B cell (primary cell): Measurements from ENCODE around the gene ADAM12. TPM values are rescaled to one million over a fixed set of nuclear protein-coding genes. Genes with fewer than 3 reads are reported as not detected.
"Not testable (repeated sequence)": the region's sequence is repeated elsewhere in the genome, so short reads cannot be mapped to it uniquely, and the experiment has no call there.

Source experiments
- ATAC-seq: fragments of 200-7000 bp; cut with Tn5 transposase; one replicate; pipeline ENCODE4 v1.10.0; 2021; ENCODE audit warnings: low read depth, mild to moderate bottlenecking, moderate number of reproducible peaks, moderate library complexity
- CTCF ChIA-PET: fragments of 350-600 bp; sonication (Branson Sonifier 250); formaldehyde crosslinking; loops from one replicate; lab custom pipeline; 2021; ENCODE audit warnings: antibody characterized with exemption, inconsistent platforms; lab: Charles Lee
- POLR2A ChIA-PET: fragments of 350-600 bp; sonication (Branson Sonifier 250); formaldehyde crosslinking; loops from one replicate; lab custom pipeline; 2021; ENCODE audit warnings: antibody characterized with exemption; lab: Charles Lee
- DNase-seq: peaks from one replicate; pipeline ENCODE4 v3.0.0; 2013
- H2AFZ ChIP-seq: 2 replicates; pipeline ENCODE4 v1.6.1; 2012; ENCODE audit warnings: mild to moderate bottlenecking, low read depth, low read length; ENCODE audit not compliant: insufficient read depth, poor library complexity, severe bottlenecking
- H3K27ac ChIP-seq, 2 donors: 1 replicate in 1 of 2; 2 replicates in 1 of 2; pipeline ENCODE4 v1.5.1; 2012 to 2013; ENCODE audit warnings: low read length in 2 of 2, mild to moderate bottlenecking in 2 of 2, moderate library complexity in 1 of 2
- H3K27me3 ChIP-seq, 4 experiments: fragments of 200-600 bp in 1 of 4; sonication (generic) in 1 of 4; replicated peaks in 1 of 4; 1 replicate in 2 of 4; 2 replicates in 2 of 4; pipeline versions ENCODE4 v1.6.1 to v1.7.0; 2013 to 2016; ENCODE audit warnings: low read length in 3 of 4, mild to moderate bottlenecking in 2 of 4, mixed read lengths in 1 of 4, moderate library complexity in 1 of 4; ENCODE audit not compliant: insufficient read depth in 4 of 4, control insufficient read depth in 3 of 4; ENCODE audit errors: control extremely low read depth in 1 of 4
- H3K36me3 ChIP-seq, 2 experiments: replicated peaks in 1 of 2; 1 replicate in 1 of 2; 2 replicates in 1 of 2; pipeline versions ENCODE4 v1.6.1 to v1.7.1; 2013; ENCODE audit warnings: low read length in 1 of 2; ENCODE audit not compliant: insufficient read depth in 2 of 2, control insufficient read depth in 1 of 2; ENCODE audit errors: control extremely low read depth in 1 of 2, extremely low read depth in 1 of 2
- H3K4me1 ChIP-seq, 2 donors: fragments of 200-600 bp in 1 of 2; sonication (generic) in 1 of 2; 1 replicate in 1 of 2; 2 replicates in 1 of 2; pipeline versions ENCODE4 v1.5.1 to v1.6.1; 2013 to 2017; ENCODE audit warnings: low read length in 2 of 2; ENCODE audit not compliant: control insufficient read depth in 2 of 2, insufficient read depth in 2 of 2
- H3K4me2 ChIP-seq: replicated peaks from 2 replicates; pipeline ENCODE3; 2012; ENCODE audit warnings: mild to moderate bottlenecking, low read depth, low read length; ENCODE audit not compliant: poor library complexity, severe bottlenecking
- H3K4me3 ChIP-seq, 5 experiments: fragments of 200-600 bp in 1 of 5; sonication (generic) in 1 of 5; 1 replicate in 3 of 5; 2 replicates in 2 of 5; pipeline versions ENCODE4 v1.5.1 to v1.7.0; 2011 to 2016; ENCODE audit warnings: low read length in 4 of 5, mild to moderate bottlenecking in 4 of 5, low read depth in 2 of 5, control low read depth in 1 of 5, moderate library complexity in 1 of 5; ENCODE audit not compliant: insufficient read depth in 1 of 5; ENCODE audit errors: control extremely low read depth in 1 of 5, extremely low read depth in 1 of 5
- H3K79me2 ChIP-seq: fragments of 200-600 bp; sonication (generic); one replicate; pipeline ENCODE4 v1.6.0; 2016; ENCODE audit warnings: low read length; ENCODE audit not compliant: control insufficient read depth, insufficient read depth
- H3K9ac ChIP-seq: fragments of 200-600 bp; sonication (generic); 2 replicates; pipeline ENCODE4 v1.6.1; 2017; ENCODE audit warnings: mild to moderate bottlenecking, low read length, moderate library complexity
- H3K9me3 ChIP-seq, 3 donors: one replicate each; pipeline versions ENCODE4 v1.6.1 to v1.7.1; 2013; ENCODE audit warnings: low read length in 2 of 3; ENCODE audit not compliant: control insufficient read depth in 2 of 3, insufficient read depth in 1 of 3; ENCODE audit errors: control extremely low read depth in 1 of 3
- H4K20me1 ChIP-seq: 2 replicates; pipeline ENCODE4 v1.6.0; 2012; ENCODE audit warnings: mild to moderate bottlenecking, low read length; ENCODE audit not compliant: insufficient read depth, control insufficient read depth, poor library complexity, severe bottlenecking
- H3K27ac Mint-ChIP-seq: one replicate; pipeline ENCODE4 v1.8.0; 2021; ENCODE audit warnings: mixed read lengths
- H3K27me3 Mint-ChIP-seq: one replicate; pipeline ENCODE4 v1.8.0; 2021; ENCODE audit warnings: mixed read lengths
- H3K4me1 Mint-ChIP-seq: one replicate; pipeline ENCODE4 v1.8.0; 2021; ENCODE audit warnings: mixed read lengths
- H3K4me3 Mint-ChIP-seq: one replicate; pipeline ENCODE4 v1.8.0; 2021; ENCODE audit warnings: mixed read lengths
- H3K9me3 Mint-ChIP-seq: one replicate; pipeline ENCODE4 v1.8.0; 2022; ENCODE audit warnings: mixed read lengths; ENCODE audit not compliant: insufficient read depth
- CTCF ChIP-seq: fragments of 200-600 bp; IDR thresholded peaks from one replicate; pipeline ENCODE4 v1.8.0; 2022; ENCODE audit warnings: antibody characterized with exemption, mild to moderate bottlenecking
- EZH2 ChIP-seq: IDR thresholded peaks from 2 replicates; pipeline ENCODE4 v1.6.1; 2012; ENCODE audit warnings: borderline replicate concordance, low read depth, mild to moderate bottlenecking, moderate library complexity, low read length; ENCODE audit not compliant: insufficient read depth, poor library complexity, severe bottlenecking
- WGBS: methylation state at CpG from one replicate; pipeline ENCODE4 v1.1.5; 2013; ENCODE audit warnings: missing lambda C conversion rate; ENCODE audit not compliant: insufficient coverage; 5-methylcytosine and 5-hydroxymethylcytosine counted together
- intact Hi-C: fragments of 100-400 bp; cut with micrococcal nuclease; formaldehyde crosslinking; loops from one replicate; pipeline ENCODE4 v1.10.0; 2022
- polyA plus RNA-seq: library from polyadenylated mRNA; depleted of rRNA; stranded (reverse); fragments of >200 nt; gene quantifications from 2 replicates; pipeline ENCODE4 v1.2.3, GENCODE V29; 2012
- total RNA-seq, 2 donors: library from RNA; stranded (reverse); fragments of 120-200 nt in 1 of 2; gene quantifications; 1 replicate in 1 of 2; 2 replicates in 1 of 2; pipeline versions ENCODE4 v1.2.3 to v1.2.4, GENCODE V29; 2013 to 2022

The ADAM12 gene
- total and polyA plus RNA-seq, 2 donors (not counting 1 experiment from before 2014, with no cell fraction given) = 0.01 to 0.22 TPM

- Histone ChIP-seq H3K9me3 (peaks cover 0 to 16% (median 0%) of the 10 kb centered on the region in 3 donors), H3K4me2 (no peak overlapping the region), H3K4me1 (no peaks in the 10 kb centered on the region), H4K20me1 (no peaks in the 10 kb centered on the region), H3K27ac (no peak overlapping the region), H3K27me3 (peaks cover 0 to 23% (median 4%) of the 10 kb centered on the region in 4 experiments), H2AFZ (no peak overlapping the region), H3K4me3 (no peak overlapping the region), H3K9ac (no peak overlapping the region), H3K79me2 (no peaks in the 10 kb centered on the region), H3K36me3 (no peaks in the 10 kb centered on the region)
- Mint-ChIP-seq H3K27me3 (peaks cover 38% of the 10 kb centered on the region), H3K9me3 (peaks cover 6% of the 10 kb centered on the region), H3K4me1 (peaks cover 7% of the 10 kb centered on the region), H3K4me3 (no peak overlapping the region), H3K27ac (no peak overlapping the region)
- ATAC-seq = no peak
- CTCF ChIA-PET = no interaction called here
- no peak for TF ChIP-seq EZH2
- no peak for TF ChIP-seq CTCF
- WGBS = 96% methylated on average over 3 of the region's 5 CpGs
- POLR2A ChIA-PET = no interaction called here
- no peak for DNase-seq
- intact Hi-C loops = no loop called here
These were observed 3.9 kb downstream of the ADAM12 start for GRCh38 chr10:126384269-126384873.

DNA sequence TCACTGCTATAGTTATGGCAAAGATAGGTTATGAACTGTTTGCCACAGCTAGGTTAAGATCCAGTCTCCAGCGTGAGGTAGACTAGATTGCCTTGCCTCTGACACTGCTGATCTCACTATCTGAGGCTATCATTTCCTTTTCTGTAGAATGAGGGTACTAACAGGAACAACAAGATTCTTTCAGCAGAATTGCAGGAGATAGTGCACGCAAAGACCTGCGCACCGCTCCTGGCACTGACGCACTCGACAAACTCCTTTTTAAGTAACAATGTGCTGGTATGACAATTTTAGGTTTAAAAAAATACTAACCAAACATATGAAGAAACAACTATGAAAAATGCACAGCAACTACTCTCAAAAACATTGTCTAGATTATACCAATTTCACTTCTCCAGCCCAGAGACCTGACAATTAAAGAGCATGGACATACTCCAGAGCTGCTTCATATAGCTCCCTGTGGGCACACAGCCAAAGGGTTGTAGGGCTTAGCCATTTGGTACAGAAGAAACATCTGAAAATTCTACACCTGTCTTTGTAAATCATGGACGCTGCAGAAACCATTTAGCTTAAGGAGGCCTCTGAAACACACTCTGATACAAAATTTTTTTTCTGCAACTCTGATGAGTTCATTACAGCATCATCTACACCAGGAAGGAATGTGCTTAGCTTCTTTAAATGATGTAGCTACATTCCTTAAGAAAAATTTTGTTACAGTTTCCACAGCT lies 7.8 kb downstream of the ADAM12 start:
- no peak for TF ChIP-seq CTCF
- TF ChIP-seq EZH2 = no peak
- Histone ChIP-seq H3K9ac (no peak overlapping the region), H3K27me3 (peaks cover 0 to 3% (median 0%) of the 10 kb centered on the region in 4 experiments), H3K27ac (no peak overlapping the region), H3K4me3 (no peak overlapping the region), H3K36me3 (no peaks in the 10 kb centered on the region), H3K4me1 (no peaks in the 10 kb centered on the region), H3K9me3 (no peaks in the 10 kb centered on the region), H2AFZ (no peak overlapping the region), H3K4me2 (no peak overlapping the region), H3K79me2 (no peaks in the 10 kb centered on the region), H4K20me1 (no peaks in the 10 kb centered on the region)
- peaks cover 6% of the 10 kb centered on the region for H3K9me3 Mint-ChIP-seq
- WGBS = no CpG with 5 or more reads among the region's 7 CpGs
- no peak overlapping the region for H3K4me3 Mint-ChIP-seq
- no peaks in the 10 kb centered on the region for H3K4me1 Mint-ChIP-seq
- ChIA-PET CTCF (no interaction called here), POLR2A (no interaction called here)
- no peak for ATAC-seq
- intact Hi-C loops = no loop called here
- H3K27ac Mint-ChIP-seq = no peak overlapping the region
- no peak for DNase-seq
- peaks cover 12% of the 10 kb centered on the region for H3K27me3 Mint-ChIP-seq

DNA sequence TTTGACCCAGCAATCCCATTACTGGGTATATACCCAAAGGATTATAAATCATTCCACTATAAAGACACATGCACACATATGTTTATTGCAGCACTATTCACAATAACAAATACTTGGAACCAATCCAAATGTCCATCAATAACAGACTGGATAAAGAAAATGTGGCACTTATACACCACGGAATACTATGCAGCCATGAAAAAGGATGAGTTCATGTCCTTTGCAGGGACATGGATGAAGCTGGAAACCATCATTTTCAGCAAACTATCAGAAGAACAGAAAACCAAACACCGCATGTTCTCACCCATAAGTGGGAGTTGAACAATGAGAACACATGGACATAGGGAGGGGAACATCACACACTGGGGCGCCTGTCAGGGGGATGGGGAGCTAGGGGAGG lies 9.1 kb downstream of the ADAM12 start:
- H3K27ac ChIP-seq, H2AFZ ChIP-seq, H3K36me3 ChIP-seq, H3K79me2 ChIP-seq, H3K4me3 ChIP-seq, CTCF ChIA-PET, H4K20me1 ChIP-seq, intact Hi-C loops, H3K9ac ChIP-seq, H3K27ac Mint-ChIP-seq, H3K4me3 Mint-ChIP-seq, DNase-seq, ATAC-seq, H3K4me1 ChIP-seq, H3K27me3 Mint-ChIP-seq, H3K4me2 ChIP-seq, H3K9me3 ChIP-seq, H3K9me3 Mint-ChIP-seq, POLR2A ChIA-PET, H3K27me3 ChIP-seq, H3K4me1 Mint-ChIP-seq: not testable (repeated sequence)
- WGBS = 86% methylated on average over 1 of the region's 3 CpGs
